Measurements from ENCODE around the gene KIAA1217.

GRCh38 chr10:24382045-24382444 is 173.1 kb downstream of the KIAA1217 start:
- TF ChIP-seq, protein P1, sequence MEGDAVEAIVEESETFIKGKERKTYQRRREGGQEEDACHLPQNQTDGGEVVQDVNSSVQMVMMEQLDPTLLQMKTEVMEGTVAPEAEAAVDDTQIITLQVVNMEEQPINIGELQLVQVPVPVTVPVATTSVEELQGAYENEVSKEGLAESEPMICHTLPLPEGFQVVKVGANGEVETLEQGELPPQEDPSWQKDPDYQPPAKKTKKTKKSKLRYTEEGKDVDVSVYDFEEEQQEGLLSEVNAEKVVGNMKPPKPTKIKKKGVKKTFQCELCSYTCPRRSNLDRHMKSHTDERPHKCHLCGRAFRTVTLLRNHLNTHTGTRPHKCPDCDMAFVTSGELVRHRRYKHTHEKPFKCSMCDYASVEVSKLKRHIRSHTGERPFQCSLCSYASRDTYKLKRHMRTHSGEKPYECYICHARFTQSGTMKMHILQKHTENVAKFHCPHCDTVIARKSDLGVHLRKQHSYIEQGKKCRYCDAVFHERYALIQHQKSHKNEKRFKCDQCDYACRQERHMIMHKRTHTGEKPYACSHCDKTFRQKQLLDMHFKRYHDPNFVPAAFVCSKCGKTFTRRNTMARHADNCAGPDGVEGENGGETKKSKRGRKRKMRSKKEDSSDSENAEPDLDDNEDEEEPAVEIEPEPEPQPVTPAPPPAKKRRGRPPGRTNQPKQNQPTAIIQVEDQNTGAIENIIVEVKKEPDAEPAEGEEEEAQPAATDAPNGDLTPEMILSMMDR (IDR thresholded peaks at IDR 0.05), result no peak
- no peak for TF ChIP-seq POLR2A (IDR thresholded peaks at IDR 0.05)
